Retinal pigment epithelial cell (primary cell): ENCODE results near the gene HOXA3.

ENCODE experiments used
- DNase-seq: peaks from one replicate; pipeline ENCODE4 v3.0.0-alpha.2; 2010; ENCODE audit warnings: low read depth
- H3K4me3 ChIP-seq: 2 replicates; pipeline ENCODE4 v1.5.1; 2011; ENCODE audit warnings: mild to moderate bottlenecking, low read length, control low read depth, moderate library complexity
- CTCF ChIP-seq: conservative IDR thresholded peaks from 2 replicates; pipeline ENCODE4 v1.5.1; 2011; ENCODE audit warnings: low read depth, low read length, control low read depth, inconsistent platforms

HOXA3 gene

GRCh38 chr7:27133409-27134231, 18.8 kb downstream of the HOXA3 start:
- TF ChIP-seq CTCF, result no peak
- DNase-seq, result no peak
- no peak overlapping the region for H3K4me3 ChIP-seq

GRCh38 chr7:27132978-27133377, 19.4 kb downstream of the HOXA3 start:
- DNase-seq, result no peak
- no peak overlapping the region for H3K4me3 ChIP-seq
- TF ChIP-seq CTCF, result no peak

- DNase-seq, result no peak
- no peak for TF ChIP-seq CTCF
- no peak overlapping the region for H3K4me3 ChIP-seq
Observed at GRCh38 chr7:27132214-27132613, 20.2 kb downstream of the HOXA3 start.

GRCh38 chr7:27131390-27131819, 21.0 kb downstream of the HOXA3 start:
- no peak for DNase-seq
- no peak for TF ChIP-seq CTCF
- H3K4me3 ChIP-seq, result no peak overlapping the region

- no peak for TF ChIP-seq CTCF
- H3K4me3 ChIP-seq, result peak within 1 kb of the TSS; percentile 10
- no peak for DNase-seq
Observed at GRCh38 chr7:27130540-27131389, 21.6 kb downstream of the HOXA3 start, which contains the start of gene HOXA4. TSS of gene HOXA4 (minus strand) at chr7:27130757. CDS start at chr7:27130733, 24 bp downstream.

GRCh38 chr7:27129729-27130539, 22.4 kb downstream of the HOXA3 start:
- H3K4me3 ChIP-seq, result no peak overlapping the region

More at GRCh38 chr7:27129729-27130539, 22.4 kb downstream of the HOXA3 start:
- no peak for TF ChIP-seq CTCF
- DNase-seq, result no peak
